MCF 10A (cell line): Measurements from ENCODE around the gene IER3. TPM values are rescaled to one million over a fixed set of nuclear protein-coding genes. Genes with fewer than 3 reads are reported as not detected.
"Not testable (repeated sequence)": the region's sequence is repeated elsewhere in the genome, so short reads cannot be mapped to it uniquely, and the experiment has no call there.

Experiments used
- BruUV-seq: library from RNA; stranded (reverse); fragments of 400-500 nt; replicated peaks from 2 replicates; lab custom pipeline; 2021; lab: Mats Ljungman, UMichigan
- CTCF ChIA-PET: fragments of 300-600 bp; sonication (Branson Sonifier 250); formaldehyde crosslinking; extraction: SDS; loops from one replicate; lab custom pipeline; 2021; ENCODE audit warnings: antibody characterized with exemption, inconsistent platforms; lab: Yijun Ruan, JAX
- POLR2A ChIA-PET: fragments of 300-600, 350-650 bp; sonication (Branson Sonifier 250); formaldehyde crosslinking; extraction: SDS; loops from one replicate; lab custom pipeline; 2020; ENCODE audit warnings: antibody characterized with exemption, inconsistent platforms; lab: Yijun Ruan, JAX
- DNase-seq: peaks from one replicate; pipeline ENCODE4 v3.0.0-alpha.2; 2018; ENCODE audit not compliant: unreplicated experiment
- H3K27ac Mint-ChIP-seq: one replicate; pipeline ENCODE4 v1.8.0; 2022; ENCODE audit warnings: mild to moderate bottlenecking, low read depth, mixed read lengths; ENCODE audit not compliant: unreplicated experiment
- H3K27me3 Mint-ChIP-seq: one replicate; pipeline ENCODE4 v1.8.0; 2022; ENCODE audit warnings: mixed read lengths; ENCODE audit not compliant: insufficient read depth, unreplicated experiment
- H3K36me3 Mint-ChIP-seq: one replicate; pipeline ENCODE4 v1.8.0; 2022; ENCODE audit warnings: mild to moderate bottlenecking, moderate library complexity, mixed read lengths; ENCODE audit not compliant: insufficient read depth, unreplicated experiment
- H3K4me1 Mint-ChIP-seq: one replicate; pipeline ENCODE4 v1.8.0; 2022; ENCODE audit warnings: mixed read lengths; ENCODE audit not compliant: insufficient read depth, unreplicated experiment
- H3K4me3 Mint-ChIP-seq: one replicate; pipeline ENCODE4 v1.8.0; 2022; ENCODE audit warnings: mild to moderate bottlenecking, moderate library complexity, mixed read lengths; ENCODE audit not compliant: unreplicated experiment
- H3K9me3 Mint-ChIP-seq: one replicate; pipeline ENCODE4 v1.8.0; 2022; ENCODE audit warnings: mixed read lengths; ENCODE audit not compliant: unreplicated experiment
- CTCF ChIP-seq: fragments of 200-600 bp; IDR thresholded peaks from one replicate; pipeline ENCODE4 v1.8.0; 2022; ENCODE audit warnings: antibody characterized with exemption, mild to moderate bottlenecking; ENCODE audit not compliant: unreplicated experiment
- intact Hi-C: fragments of 100-400 bp; cut with micrococcal nuclease; formaldehyde crosslinking; loops from 2 replicates; pipeline ENCODE4 v1.14.1; 2022
- total RNA-seq: library from RNA; stranded (reverse); gene quantifications from 2 replicates; pipeline ENCODE4 v1.2.3, GENCODE V29; 2022

IER3 gene
- total RNA-seq, 1 experiment from 2014 or later, result 192 TPM

- no peak for TF ChIP-seq CTCF
- intact Hi-C loops, result no loop called here
- CTCF ChIA-PET, result interaction anchor here (0.6 to 20.7 kb wide), 8 partner anchors 10 to 363 kb away, joined by 3 to 537 read pairs (median 3); partner anchors contain the start of gene DHX16
- POLR2A ChIA-PET, result interaction anchor here (0.6 to 13.6 kb wide), 11 partner anchors 11 to 184 kb away, joined by 3 to 477 read pairs (median 3); partner anchors contain the start of genes DHX16, FLOT1, MRPS18B and NRM
- DNase-seq, result no peak
- peaks cover 39% of the 10 kb centered on the region for H3K4me1 Mint-ChIP-seq
- no peaks in the 10 kb centered on the region for H3K27me3 Mint-ChIP-seq
- BruUV-seq, result no TSS peak
- H3K4me3 Mint-ChIP-seq, result no peak overlapping the region
- H3K36me3 Mint-ChIP-seq, result peaks cover 69% of the 10 kb centered on the region
- no peak overlapping the region for H3K27ac Mint-ChIP-seq
- H3K9me3 Mint-ChIP-seq, result no peaks in the 10 kb centered on the region
Observed at GRCh38 chr6:30726506-30727413, 17.6 kb downstream of the IER3 start.

- Mint-ChIP-seq H3K27me3 (no peaks in the 10 kb centered on the region), H3K4me1 (peaks cover 35% of the 10 kb centered on the region), H3K36me3 (peaks cover 71% of the 10 kb centered on the region), H3K27ac (no peak overlapping the region), H3K4me3 (no peak overlapping the region), H3K9me3 (no peaks in the 10 kb centered on the region)
- no TSS peak for BruUV-seq
- ChIA-PET CTCF (interaction anchor here (0.6 to 20.7 kb wide), 4 partner anchors 11 to 364 kb away, joined by 3 to 537 read pairs (median 3); partner anchors contain the start of gene DHX16), POLR2A (interaction anchor here (0.9 to 13.6 kb wide), 9 partner anchors 12 to 150 kb away, joined by 3 to 477 read pairs (median 18); partner anchors contain the start of genes DHX16, FLOT1, MRPS18B and NRM)
- intact Hi-C loops, result no loop called here
- no peak for TF ChIP-seq CTCF
- DNase-seq, result no peak
Observed at GRCh38 chr6:30725713-30726505, 18.4 kb downstream of the IER3 start.

GRCh38 chr6:30724906-30725667, 19.3 kb downstream of the IER3 start:
- CTCF ChIA-PET, result interaction anchor here (0.7 to 20.7 kb wide), 5 partner anchors 14 to 242 kb away, joined by 4 to 537 read pairs (median 7); partner anchors contain the start of gene DHX16
- no peak overlapping the region for H3K27ac Mint-ChIP-seq
- H3K27me3 Mint-ChIP-seq, result no peaks in the 10 kb centered on the region
- BruUV-seq, result no TSS peak
- DNase-seq, result no peak
- H3K9me3 Mint-ChIP-seq, result no peaks in the 10 kb centered on the region
- intact Hi-C loops, result loop anchor here (5.0 kb wide), 2 partner anchors 183 to 243 kb away; no protein-coding TSS in a partner anchor
- H3K36me3 Mint-ChIP-seq, result peaks cover 77% of the 10 kb centered on the region
- H3K4me1 Mint-ChIP-seq, result peaks cover 32% of the 10 kb centered on the region
- POLR2A ChIA-PET, result interaction anchor here (0.7 to 13.6 kb wide), 11 partner anchors 14 to 362 kb away, joined by 3 to 477 read pairs (median 8); partner anchors contain the start of genes DHX16, MRPS18B, NRM and PPP1R10
- TF ChIP-seq CTCF, result no peak
- H3K4me3 Mint-ChIP-seq, result no peak overlapping the region

- POLR2A ChIA-PET, result interaction anchor here (0.7 to 13.6 kb wide), 11 partner anchors 13 to 363 kb away, joined by 3 to 477 read pairs (median 8); partner anchors contain the start of genes DHX16, MRPS18B, NRM and PPP1R10
- Mint-ChIP-seq H3K4me3 (peak overlapping the region; percentile 86), H3K4me1 (peaks cover 41% of the 10 kb centered on the region), H3K27ac (peak overlapping the region; percentile 5), H3K36me3 (peaks cover 80% of the 10 kb centered on the region)
- intact Hi-C loops, result loop anchor here (5.0 kb wide), 2 partner anchors 182 to 242 kb away; no protein-coding TSS in a partner anchor
- not testable (repeated sequence) for H3K9me3 Mint-ChIP-seq, H3K27me3 Mint-ChIP-seq, DNase-seq
- TSS peak; percentile 11 for BruUV-seq
- CTCF ChIA-PET, result interaction anchor here (0.7 to 20.7 kb wide), 10 partner anchors 9 to 241 kb away, joined by 3 to 537 read pairs (median 6); partner anchors contain the start of genes DHX16 and NRM
Observed at GRCh38 chr6:30723843-30724741, 20.3 kb downstream of the IER3 start.
